HepG2 (cell line): Measurements from ENCODE around the gene ERO1A. TPM values are rescaled to one million over a fixed set of nuclear protein-coding genes. Genes with fewer than 3 reads are reported as not detected.

ENCODE experiments used
- CENPT ChIP-seq: sonication (generic); formaldehyde crosslinking; IDR thresholded peaks from 2 replicates; pipeline ENCODE4 v1.8.0; 2022; ENCODE audit warnings: low read depth, mild to moderate bottlenecking, moderate library complexity, missing genetic modification reagents
- DNMT1 ChIP-seq: sonication (generic); formaldehyde crosslinking; IDR thresholded peaks from 2 replicates; pipeline ENCODE4 v1.5.1; 2020; ENCODE audit warnings: mild to moderate bottlenecking, missing genetic modification reagents
- REXO4 ChIP-seq: sonication (generic); formaldehyde crosslinking; IDR thresholded peaks from 2 replicates; pipeline ENCODE4 v1.8.0; 2022; ENCODE audit warnings: missing genetic modification reagents, mild to moderate bottlenecking, borderline replicate concordance
- TMF1 ChIP-seq: sonication (generic); formaldehyde crosslinking; IDR thresholded peaks from 2 replicates; pipeline ENCODE4 v1.8.1; 2022; ENCODE audit warnings: low read depth, missing genetic modification reagents
- YY1 ChIP-seq: IDR thresholded peaks from 2 replicates; pipeline ENCODE4 v1.6.1; 2011; ENCODE audit warnings: low read length, low read depth, moderate library complexity, mild to moderate bottlenecking; ENCODE audit not compliant: insufficient read depth, insufficient replicate concordance
- ZFP82 ChIP-seq: sonication (generic); formaldehyde crosslinking; IDR thresholded peaks from 2 replicates; pipeline ENCODE4 v1.5.1; 2020; ENCODE audit warnings: mild to moderate bottlenecking, missing genetic modification reagents, borderline replicate concordance
- ZNF326 ChIP-seq: sonication (generic); formaldehyde crosslinking; IDR thresholded peaks from 2 replicates; pipeline ENCODE4 v1.4.0; 2020; ENCODE audit warnings: missing genetic modification reagents, borderline replicate concordance
- ZNF501 ChIP-seq: sonication (generic); formaldehyde crosslinking; IDR thresholded peaks from 2 replicates; pipeline ENCODE4 v1.5.1; 2020; ENCODE audit warnings: mild to moderate bottlenecking, moderate library complexity, missing genetic modification reagents
- ZNF607 ChIP-seq: sonication (generic); formaldehyde crosslinking; IDR thresholded peaks from 2 replicates; pipeline ENCODE4 v1.5.1; 2020; ENCODE audit warnings: missing genetic modification reagents, mild to moderate bottlenecking, borderline replicate concordance
- ZNF780A ChIP-seq: sonication (generic); formaldehyde crosslinking; IDR thresholded peaks from 2 replicates; pipeline ENCODE4 v1.8.0; 2022; ENCODE audit warnings: mild to moderate bottlenecking, missing genetic modification reagents, moderate library complexity
- ZNF878 ChIP-seq: sonication (generic); formaldehyde crosslinking; IDR thresholded peaks from 2 replicates; pipeline ENCODE4 v1.8.1; 2023; ENCODE audit warnings: mild to moderate bottlenecking, missing genetic modification reagents, moderate library complexity
- polyA plus RNA-seq, 8 experiments: library from polyadenylated mRNA; depleted of rRNA in 3 of 8; stranded (reverse) in 7 of 8; unstranded in 1 of 8; fragments of >200 nt; fragmentation: Illumina TruSeq in 4 of 8; extraction: Trizol in 4 of 8; gene quantifications; 2 replicates each; pipeline versions ENCODE4 v1.2.1 to v1.2.3, GENCODE V29; 2011 to 2016; ENCODE audit warnings: low read depth in 4 of 8, missing spikeins in 1 of 8, mixed read lengths in 1 of 8; ENCODE audit not compliant: insufficient read depth in 1 of 8
- total RNA-seq, 5 experiments: library from RNA; depleted of rRNA; stranded (reverse); fragments of >200 nt; fragmentation: Illumina TruSeq; extraction: Trizol; gene quantifications; 2 replicates each; pipeline ENCODE4 v1.2.3, GENCODE V29; 2016; ENCODE audit warnings: low read depth in 1 of 5
- TF ChIP-seq, protein P1 (sequence below): sonication (generic); formaldehyde crosslinking; IDR thresholded peaks from 2 replicates; pipeline ENCODE4 v1.8.0; 2022; ENCODE audit warnings: mild to moderate bottlenecking, missing genetic modification reagents
- TF ChIP-seq, protein P2 (sequence below): sonication (generic); formaldehyde crosslinking; IDR thresholded peaks from 2 replicates; pipeline ENCODE4 v1.4.0; 2020; ENCODE audit warnings: missing genetic modification reagents
- TF ChIP-seq, protein P3 (sequence below): IDR thresholded peaks from 2 replicates; pipeline ENCODE4 v1.6.1; 2012; ENCODE audit warnings: low read depth, low read length, improper control_type of control experiment
- TF ChIP-seq, protein P4 (sequence below): IDR thresholded peaks from 2 replicates; pipeline ENCODE4 v1.6.1; 2016; ENCODE audit warnings: missing compliant biosample characterization, missing genetic modification reagents, borderline replicate concordance
- TF ChIP-seq, protein P5 (sequence below): IDR thresholded peaks from 2 replicates; pipeline ENCODE4 v1.4.0; 2020; ENCODE audit warnings: mild to moderate bottlenecking, missing genetic modification reagents
- TF ChIP-seq, protein P6 (sequence below): sonication (generic); formaldehyde crosslinking; IDR thresholded peaks from 2 replicates; pipeline ENCODE4 v1.8.1; 2022; ENCODE audit warnings: mild to moderate bottlenecking, missing genetic modification reagents
- TF ChIP-seq, protein P7 (sequence below), 2 experiments: fragments of 450-650 bp in 1 of 2; sonication (generic) in 1 of 2; formaldehyde crosslinking; IDR thresholded peaks; 2 replicates each; pipeline versions ENCODE4 v1.5.0 to v1.8.0; 2020 to 2022; ENCODE audit warnings: mild to moderate bottlenecking in 1 of 2, missing genetic modification reagents in 1 of 2

ERO1A gene
- total and polyA plus RNA-seq, 2 of the 13 experiments (the other 11 are each of a cell fraction or from before 2014, with no cell fraction given), result 60.3 to 137 TPM

DNA sequence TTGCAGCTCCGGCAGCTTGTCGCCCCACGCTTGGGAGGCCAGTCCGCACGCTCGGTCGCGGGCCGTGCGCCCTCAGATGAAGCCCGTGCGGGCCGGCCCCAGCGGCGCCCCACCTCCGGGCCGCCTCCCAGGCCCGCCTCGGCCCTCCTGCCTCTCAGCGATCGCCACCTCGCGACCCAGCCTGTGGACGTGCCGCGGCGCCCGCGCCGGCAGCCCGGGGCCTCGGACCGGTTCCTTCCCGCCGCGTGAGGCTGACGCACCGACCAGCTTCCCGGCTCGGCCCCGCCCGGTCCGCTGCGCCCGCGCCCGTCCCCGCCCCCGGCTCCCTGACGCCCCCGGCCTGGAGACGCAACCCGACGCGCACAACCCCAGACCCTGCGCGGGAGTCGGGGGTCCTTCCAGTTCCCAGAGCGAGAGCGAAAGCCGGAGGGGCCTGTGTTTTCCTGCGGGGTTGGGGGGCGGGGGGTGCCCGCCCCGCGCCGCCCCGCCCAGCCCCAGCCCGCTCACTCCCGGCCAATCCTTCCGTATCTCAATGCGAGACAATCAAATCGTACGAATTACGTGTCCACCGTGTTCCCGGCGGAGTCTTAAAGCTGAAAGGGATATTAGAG lies at the start of gene ERO1A (continued):
- TF ChIP-seq, protein P1, sequence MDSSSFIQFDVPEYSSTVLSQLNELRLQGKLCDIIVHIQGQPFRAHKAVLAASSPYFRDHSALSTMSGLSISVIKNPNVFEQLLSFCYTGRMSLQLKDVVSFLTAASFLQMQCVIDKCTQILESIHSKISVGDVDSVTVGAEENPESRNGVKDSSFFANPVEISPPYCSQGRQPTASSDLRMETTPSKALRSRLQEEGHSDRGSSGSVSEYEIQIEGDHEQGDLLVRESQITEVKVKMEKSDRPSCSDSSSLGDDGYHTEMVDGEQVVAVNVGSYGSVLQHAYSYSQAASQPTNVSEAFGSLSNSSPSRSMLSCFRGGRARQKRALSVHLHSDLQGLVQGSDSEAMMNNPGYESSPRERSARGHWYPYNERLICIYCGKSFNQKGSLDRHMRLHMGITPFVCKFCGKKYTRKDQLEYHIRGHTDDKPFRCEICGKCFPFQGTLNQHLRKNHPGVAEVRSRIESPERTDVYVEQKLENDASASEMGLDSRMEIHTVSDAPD, result no peak
- TF ChIP-seq DNMT1 (CRISPR knock-in tag) (no peak), YY1 (peak; percentile 51), ZNF780A (no peak), ZNF501 (CRISPR knock-in tag) (no peak), ZNF607 (no peak; the same call in 1 of the 2 replicates), TMF1 (CRISPR knock-in tag) (peak; percentile 73; the same call in 1 of the 2 replicates), ZNF878 (no peak), REXO4 (no peak), ZNF326 (CRISPR knock-in tag) (no peak), ZFP82 (CRISPR knock-in tag) (0 out of 2 replicates have a peak, but pooled peaks have one; percentile 50), CENPT (no peak)
- TF ChIP-seq, protein P2, sequence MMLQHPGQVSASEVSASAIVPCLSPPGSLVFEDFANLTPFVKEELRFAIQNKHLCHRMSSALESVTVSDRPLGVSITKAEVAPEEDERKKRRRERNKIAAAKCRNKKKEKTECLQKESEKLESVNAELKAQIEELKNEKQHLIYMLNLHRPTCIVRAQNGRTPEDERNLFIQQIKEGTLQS, result no peak
- TF ChIP-seq, protein P3, sequence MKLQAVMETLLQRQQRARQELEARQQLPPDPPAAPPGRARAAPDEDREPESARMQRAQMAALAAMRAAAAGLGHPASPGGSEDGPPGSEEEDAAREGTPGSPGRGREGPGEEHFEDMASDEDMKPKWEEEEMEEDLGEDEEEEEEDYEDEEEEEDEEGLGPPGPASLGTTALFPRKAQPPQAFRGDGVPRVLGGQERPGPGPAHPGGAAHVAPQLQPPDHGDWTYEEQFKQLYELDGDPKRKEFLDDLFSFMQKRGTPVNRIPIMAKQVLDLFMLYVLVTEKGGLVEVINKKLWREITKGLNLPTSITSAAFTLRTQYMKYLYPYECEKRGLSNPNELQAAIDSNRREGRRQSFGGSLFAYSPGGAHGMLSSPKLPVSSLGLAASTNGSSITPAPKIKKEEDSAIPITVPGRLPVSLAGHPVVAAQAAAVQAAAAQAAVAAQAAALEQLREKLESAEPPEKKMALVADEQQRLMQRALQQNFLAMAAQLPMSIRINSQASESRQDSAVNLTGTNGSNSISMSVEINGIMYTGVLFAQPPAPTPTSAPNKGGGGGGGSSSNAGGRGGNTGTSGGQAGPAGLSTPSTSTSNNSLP, result no peak
- TF ChIP-seq, protein P4, sequence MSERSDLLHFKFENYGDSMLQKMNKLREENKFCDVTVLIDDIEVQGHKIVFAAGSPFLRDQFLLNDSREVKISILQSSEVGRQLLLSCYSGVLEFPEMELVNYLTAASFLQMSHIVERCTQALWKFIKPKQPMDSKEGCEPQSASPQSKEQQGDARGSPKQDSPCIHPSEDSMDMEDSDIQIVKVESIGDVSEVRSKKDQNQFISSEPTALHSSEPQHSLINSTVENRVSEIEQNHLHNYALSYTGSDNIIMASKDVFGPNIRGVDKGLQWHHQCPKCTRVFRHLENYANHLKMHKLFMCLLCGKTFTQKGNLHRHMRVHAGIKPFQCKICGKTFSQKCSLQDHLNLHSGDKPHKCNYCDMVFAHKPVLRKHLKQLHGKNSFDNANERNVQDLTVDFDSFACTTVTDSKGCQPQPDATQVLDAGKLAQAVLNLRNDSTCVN, result no peak
- TF ChIP-seq, protein P5, sequence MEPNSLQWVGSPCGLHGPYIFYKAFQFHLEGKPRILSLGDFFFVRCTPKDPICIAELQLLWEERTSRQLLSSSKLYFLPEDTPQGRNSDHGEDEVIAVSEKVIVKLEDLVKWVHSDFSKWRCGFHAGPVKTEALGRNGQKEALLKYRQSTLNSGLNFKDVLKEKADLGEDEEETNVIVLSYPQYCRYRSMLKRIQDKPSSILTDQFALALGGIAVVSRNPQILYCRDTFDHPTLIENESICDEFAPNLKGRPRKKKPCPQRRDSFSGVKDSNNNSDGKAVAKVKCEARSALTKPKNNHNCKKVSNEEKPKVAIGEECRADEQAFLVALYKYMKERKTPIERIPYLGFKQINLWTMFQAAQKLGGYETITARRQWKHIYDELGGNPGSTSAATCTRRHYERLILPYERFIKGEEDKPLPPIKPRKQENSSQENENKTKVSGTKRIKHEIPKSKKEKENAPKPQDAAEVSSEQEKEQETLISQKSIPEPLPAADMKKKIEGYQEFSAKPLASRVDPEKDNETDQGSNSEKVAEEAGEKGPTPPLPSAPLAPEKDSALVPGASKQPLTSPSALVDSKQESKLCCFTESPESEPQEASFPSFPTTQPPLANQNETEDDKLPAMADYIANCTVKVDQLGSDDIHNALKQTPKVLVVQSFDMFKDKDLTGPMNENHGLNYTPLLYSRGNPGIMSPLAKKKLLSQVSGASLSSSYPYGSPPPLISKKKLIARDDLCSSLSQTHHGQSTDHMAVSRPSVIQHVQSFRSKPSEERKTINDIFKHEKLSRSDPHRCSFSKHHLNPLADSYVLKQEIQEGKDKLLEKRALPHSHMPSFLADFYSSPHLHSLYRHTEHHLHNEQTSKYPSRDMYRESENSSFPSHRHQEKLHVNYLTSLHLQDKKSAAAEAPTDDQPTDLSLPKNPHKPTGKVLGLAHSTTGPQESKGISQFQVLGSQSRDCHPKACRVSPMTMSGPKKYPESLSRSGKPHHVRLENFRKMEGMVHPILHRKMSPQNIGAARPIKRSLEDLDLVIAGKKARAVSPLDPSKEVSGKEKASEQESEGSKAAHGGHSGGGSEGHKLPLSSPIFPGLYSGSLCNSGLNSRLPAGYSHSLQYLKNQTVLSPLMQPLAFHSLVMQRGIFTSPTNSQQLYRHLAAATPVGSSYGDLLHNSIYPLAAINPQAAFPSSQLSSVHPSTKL, result no peak
- TF ChIP-seq, protein P6, sequence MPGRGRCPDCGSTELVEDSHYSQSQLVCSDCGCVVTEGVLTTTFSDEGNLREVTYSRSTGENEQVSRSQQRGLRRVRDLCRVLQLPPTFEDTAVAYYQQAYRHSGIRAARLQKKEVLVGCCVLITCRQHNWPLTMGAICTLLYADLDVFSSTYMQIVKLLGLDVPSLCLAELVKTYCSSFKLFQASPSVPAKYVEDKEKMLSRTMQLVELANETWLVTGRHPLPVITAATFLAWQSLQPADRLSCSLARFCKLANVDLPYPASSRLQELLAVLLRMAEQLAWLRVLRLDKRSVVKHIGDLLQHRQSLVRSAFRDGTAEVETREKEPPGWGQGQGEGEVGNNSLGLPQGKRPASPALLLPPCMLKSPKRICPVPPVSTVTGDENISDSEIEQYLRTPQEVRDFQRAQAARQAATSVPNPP (CRISPR knock-in tag), result no peak
- TF ChIP-seq, protein P7, sequence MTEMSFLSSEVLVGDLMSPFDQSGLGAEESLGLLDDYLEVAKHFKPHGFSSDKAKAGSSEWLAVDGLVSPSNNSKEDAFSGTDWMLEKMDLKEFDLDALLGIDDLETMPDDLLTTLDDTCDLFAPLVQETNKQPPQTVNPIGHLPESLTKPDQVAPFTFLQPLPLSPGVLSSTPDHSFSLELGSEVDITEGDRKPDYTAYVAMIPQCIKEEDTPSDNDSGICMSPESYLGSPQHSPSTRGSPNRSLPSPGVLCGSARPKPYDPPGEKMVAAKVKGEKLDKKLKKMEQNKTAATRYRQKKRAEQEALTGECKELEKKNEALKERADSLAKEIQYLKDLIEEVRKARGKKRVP (CRISPR knock-in tag; IDR thresholded peaks at IDR 0.05), result no peak
